Fibroblast of villous mesenchyme (primary cell): Measurements from ENCODE around the gene ATP6V0E1. TPM values are rescaled to one million over a fixed set of nuclear protein-coding genes. Genes with fewer than 3 reads are reported as not detected.

Source experiments
- DNase-seq: peaks from one replicate; pipeline ENCODE4 v3.0.0-alpha.2; 2010; ENCODE audit warnings: low read depth
- H3K4me3 ChIP-seq: 2 replicates; pipeline ENCODE4 v1.5.1; 2011; ENCODE audit warnings: low read depth, mild to moderate bottlenecking, low read length
- CTCF ChIP-seq: IDR thresholded peaks from 2 replicates; pipeline ENCODE4 v1.5.1; 2012; ENCODE audit warnings: low read depth, mild to moderate bottlenecking, low read length; ENCODE audit not compliant: insufficient read depth
- total RNA-seq: library from RNA; depleted of rRNA; stranded (reverse); fragments of >200 nt; gene quantifications from 2 replicates; pipeline ENCODE4 v1.2.3, GENCODE V29; 2012

The ATP6V0E1 gene
- total RNA-seq, 1 donor = 177 TPM

DNA sequence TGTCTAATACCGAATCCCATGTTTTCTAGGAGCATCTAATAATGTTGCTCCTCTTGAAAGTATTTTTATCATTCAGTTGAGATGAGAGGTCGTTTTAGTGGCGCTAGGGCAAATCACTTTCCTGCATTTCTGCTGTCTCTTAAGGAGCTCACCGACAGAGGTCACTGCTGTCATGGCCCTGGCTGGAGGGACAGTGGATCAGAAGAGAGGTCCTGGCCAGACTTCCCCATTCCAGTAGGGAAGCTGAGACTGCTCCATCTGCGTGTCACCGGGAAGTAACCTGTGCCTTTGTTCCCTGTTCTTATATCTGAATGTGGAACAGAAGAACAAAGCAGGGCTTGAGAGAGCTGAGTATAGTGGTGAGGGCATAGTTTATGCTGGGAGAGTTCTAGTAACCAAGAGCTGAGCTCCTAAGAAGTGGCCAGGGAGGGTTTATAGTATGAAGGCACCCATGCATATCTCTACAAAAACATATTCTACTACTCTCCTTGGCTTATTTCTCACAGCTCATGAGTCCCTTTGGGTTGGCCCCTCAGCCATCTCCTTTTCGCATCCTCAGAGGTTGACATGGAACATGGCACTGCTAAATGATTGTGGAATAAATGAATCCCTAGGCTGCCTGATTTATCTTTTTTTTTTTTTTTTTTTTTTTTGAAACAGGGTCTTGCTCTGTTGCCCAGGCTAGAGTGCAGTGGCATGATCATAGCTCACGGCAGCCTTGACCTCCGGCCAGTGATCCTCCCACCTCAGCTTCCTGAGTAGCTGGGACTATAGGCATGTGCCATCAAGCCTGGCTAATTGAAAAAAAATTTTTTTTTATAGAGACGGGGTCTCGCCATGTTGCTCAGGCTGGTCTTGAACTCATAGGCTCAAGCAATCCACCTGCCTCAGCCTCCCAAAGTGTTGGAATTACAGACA, 27.2 kb downstream of the ATP6V0E1 start:
- DNase-seq = peak; percentile 66
- TF ChIP-seq CTCF = peak; percentile 63
- H3K4me3 ChIP-seq = no peak overlapping the region

- TF ChIP-seq CTCF = no peak
- no peak for DNase-seq
- H3K4me3 ChIP-seq = no peak overlapping the region
Measured at GRCh38 chr5:173011566-173011965, 28.0 kb downstream of the ATP6V0E1 start.

GRCh38 chr5:173012882-173013281, 29.3 kb downstream of the ATP6V0E1 start:
- peak; percentile 67 for DNase-seq
- H3K4me3 ChIP-seq = no peak overlapping the region
- no peak for TF ChIP-seq CTCF

DNA sequence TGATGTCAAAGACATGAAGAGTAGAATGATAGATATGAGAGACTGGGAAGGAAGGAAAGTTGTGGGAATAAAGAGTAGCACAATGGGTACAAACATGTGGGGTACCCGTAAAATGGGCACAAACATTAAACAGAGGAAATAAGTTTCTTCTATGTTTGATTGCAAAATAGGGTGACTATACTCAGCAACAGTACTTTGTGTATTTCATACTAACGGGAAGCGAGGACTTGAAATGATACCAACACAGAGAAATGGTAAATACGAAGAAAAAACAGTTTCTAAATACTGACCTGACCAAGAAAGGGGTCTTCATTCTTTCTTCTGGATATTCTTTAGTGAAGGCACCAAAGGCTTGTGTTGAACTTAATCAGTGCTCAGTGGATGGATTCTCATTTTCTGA, 31.1 kb downstream of the ATP6V0E1 start:
- no peak overlapping the region for H3K4me3 ChIP-seq
- DNase-seq = no peak
- TF ChIP-seq CTCF = no peak

DNA sequence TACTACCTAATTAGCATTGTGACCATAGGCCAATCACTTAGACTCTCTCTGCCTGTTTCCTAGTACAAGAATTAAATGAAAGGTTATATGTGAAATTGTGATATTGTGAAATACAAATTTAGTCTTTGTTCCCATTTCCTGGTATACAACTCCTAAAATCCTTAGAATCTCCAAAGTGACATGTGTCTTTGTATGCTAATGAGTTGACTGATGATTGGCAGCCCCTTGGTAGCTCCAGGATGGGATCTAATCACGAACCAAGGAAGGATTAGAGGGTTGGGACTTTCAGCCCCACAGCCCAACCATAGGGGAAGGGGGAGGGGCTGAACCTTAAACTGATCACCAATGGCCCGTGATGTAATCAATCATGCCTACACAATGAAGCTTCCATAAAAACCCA, 31.6 kb downstream of the ATP6V0E1 start:
- H3K4me3 ChIP-seq = no peak overlapping the region
- no peak for DNase-seq
- no peak for TF ChIP-seq CTCF

GRCh38 chr5:173015598-173016455, 32.3 kb downstream of the ATP6V0E1 start:
- DNase-seq = no peak
- no peak overlapping the region for H3K4me3 ChIP-seq
- TF ChIP-seq CTCF = no peak
